NB4 (cell line): Measurements from ENCODE around the gene PAM.

ENCODE experiments used
- POLR2A ChIP-seq: IDR thresholded peaks from 2 replicates; pipeline ENCODE4 v1.6.1; 2011; ENCODE audit warnings: mild to moderate bottlenecking; ENCODE audit not compliant: insufficient read length; ENCODE audit errors: extremely low read depth
- TF ChIP-seq, protein P1 (sequence below): IDR thresholded peaks from one replicate; pipeline ENCODE4 v1.5.1; 2012; ENCODE audit warnings: low read depth, low read length

DNA sequence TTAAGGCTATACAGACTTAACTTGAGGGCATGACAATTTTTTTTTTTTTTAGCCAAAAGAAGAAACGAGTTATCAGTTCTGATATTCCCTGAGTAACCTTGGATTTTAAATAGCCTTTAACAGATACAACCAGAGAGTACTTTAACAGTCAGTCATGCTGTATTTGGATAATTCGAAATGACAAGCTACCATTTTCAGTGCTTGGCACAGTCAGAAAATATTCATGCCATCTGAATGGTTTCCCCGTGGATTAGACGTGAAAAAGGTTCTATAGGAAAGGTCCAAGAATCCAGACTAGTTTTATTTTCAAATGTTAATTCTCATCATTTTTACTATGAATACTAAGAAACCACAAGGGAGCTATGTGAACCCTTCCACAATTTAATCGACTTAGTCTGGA lies 165.7 kb downstream of the PAM start:
- TF ChIP-seq, protein P1, sequence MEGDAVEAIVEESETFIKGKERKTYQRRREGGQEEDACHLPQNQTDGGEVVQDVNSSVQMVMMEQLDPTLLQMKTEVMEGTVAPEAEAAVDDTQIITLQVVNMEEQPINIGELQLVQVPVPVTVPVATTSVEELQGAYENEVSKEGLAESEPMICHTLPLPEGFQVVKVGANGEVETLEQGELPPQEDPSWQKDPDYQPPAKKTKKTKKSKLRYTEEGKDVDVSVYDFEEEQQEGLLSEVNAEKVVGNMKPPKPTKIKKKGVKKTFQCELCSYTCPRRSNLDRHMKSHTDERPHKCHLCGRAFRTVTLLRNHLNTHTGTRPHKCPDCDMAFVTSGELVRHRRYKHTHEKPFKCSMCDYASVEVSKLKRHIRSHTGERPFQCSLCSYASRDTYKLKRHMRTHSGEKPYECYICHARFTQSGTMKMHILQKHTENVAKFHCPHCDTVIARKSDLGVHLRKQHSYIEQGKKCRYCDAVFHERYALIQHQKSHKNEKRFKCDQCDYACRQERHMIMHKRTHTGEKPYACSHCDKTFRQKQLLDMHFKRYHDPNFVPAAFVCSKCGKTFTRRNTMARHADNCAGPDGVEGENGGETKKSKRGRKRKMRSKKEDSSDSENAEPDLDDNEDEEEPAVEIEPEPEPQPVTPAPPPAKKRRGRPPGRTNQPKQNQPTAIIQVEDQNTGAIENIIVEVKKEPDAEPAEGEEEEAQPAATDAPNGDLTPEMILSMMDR, result no peak
- no peak for TF ChIP-seq POLR2A
